GM12878 (cell line): ENCODE measurements around the gene RANGRF. TPM values are rescaled to one million over a fixed set of nuclear protein-coding genes. Genes with fewer than 3 reads are reported as not detected.

ENCODE experiments used
- ATAC-seq: fragments of 200-7000 bp; cut with Tn5 transposase; 3 replicates; pipeline ENCODE4 v1.9.1; 2020; ENCODE audit warnings: mild to moderate bottlenecking, moderate library complexity
- BruUV-seq: library from RNA; stranded (reverse); fragments of 400-500 nt; replicated peaks from 2 replicates; lab custom pipeline; 2021; lab: Mats Ljungman, UMichigan
- CTCF ChIA-PET: fragments of 300-600 bp; sonication (Branson Sonifier 250); formaldehyde crosslinking; extraction: SDS; loops from one replicate; lab custom pipeline; 2021; ENCODE audit warnings: inconsistent platforms; lab: Yijun Ruan, JAX
- POLR2A ChIA-PET: fragments of 350-600 bp; formaldehyde crosslinking; extraction: SDS; loops from one replicate; lab custom pipeline; 2021; ENCODE audit warnings: inconsistent platforms; lab: Charles Lee
- RAD21 ChIA-PET: fragments of 300-600 bp; sonication (Branson Sonifier 250); formaldehyde crosslinking; loops from one replicate; lab custom pipeline; 2023; ENCODE audit warnings: antibody characterized with exemption; ENCODE audit not compliant: unreplicated experiment; lab: Charles Lee
- SMC1A ChIA-PET: fragments of 300-600 bp; sonication (Branson Sonifier 250); formaldehyde crosslinking; loops from one replicate; lab custom pipeline; 2023; ENCODE audit not compliant: unreplicated experiment, uncharacterized antibody; lab: Charles Lee
- DNase-seq: peaks from one replicate; pipeline ENCODE4 v3.0.0-alpha.2; 2011; ENCODE audit warnings: low read depth, low spot score
- FAIRE-seq: peaks from 3 replicates; lab custom pipeline; 2011; peaks lifted over from hg19 to GRCh38; lab: Jason Lieb, UNC
- H2AFZ ChIP-seq: 2 replicates; pipeline ENCODE4 v1.6.0; 2011; ENCODE audit warnings: low read depth, low read length, control low read depth; ENCODE audit not compliant: control insufficient read depth
- H3K27ac ChIP-seq: 2 replicates; pipeline ENCODE4 v1.5.1; 2011; ENCODE audit warnings: control low read depth; ENCODE audit not compliant: control insufficient read depth, insufficient read depth
- H3K27me3 ChIP-seq, 2 experiments: replicated peaks in 1 of 2; 2 replicates each; pipeline versions ENCODE4 v1.6.0 to v1.6.1; 2011; ENCODE audit warnings: low read length in 1 of 2; ENCODE audit not compliant: control insufficient read depth in 2 of 2, insufficient read depth in 2 of 2
- H3K36me3 ChIP-seq, 2 experiments: 2 replicates each; pipeline ENCODE4 v1.5.1; 2011; ENCODE audit warnings: low read length in 1 of 2; ENCODE audit not compliant: control insufficient read depth in 2 of 2, insufficient read depth in 2 of 2
- H3K4me1 ChIP-seq: 2 replicates; pipeline ENCODE4 v1.6.1; 2011; ENCODE audit warnings: mild to moderate bottlenecking, low read length, moderate library complexity, mixed read lengths; ENCODE audit not compliant: control insufficient read depth, insufficient read depth
- H3K4me2 ChIP-seq: 2 replicates; pipeline ENCODE4 v1.6.0; 2011; ENCODE audit warnings: control low read depth; ENCODE audit not compliant: control insufficient read depth, insufficient read depth
- H3K4me3 ChIP-seq: fragments of 200-600 bp; sonication (generic); 2 replicates; pipeline ENCODE4 v1.5.1; 2016
- H3K79me2 ChIP-seq: 2 replicates; pipeline ENCODE4 v1.6.0; 2011; ENCODE audit warnings: low read length; ENCODE audit not compliant: control insufficient read depth, insufficient read depth
- H3K9ac ChIP-seq: 2 replicates; pipeline ENCODE4 v1.8.0; 2011; ENCODE audit warnings: low read length, control low read depth, mixed read lengths; ENCODE audit not compliant: control insufficient read depth, insufficient read depth
- H3K9me3 ChIP-seq: replicated peaks from 3 replicates; pipeline ENCODE4 v1.5.1; 2011; ENCODE audit warnings: mild to moderate bottlenecking, low read length; ENCODE audit not compliant: control insufficient read depth, insufficient read depth
- H4K20me1 ChIP-seq: 2 replicates; pipeline ENCODE4 v1.6.0; 2011; ENCODE audit not compliant: control insufficient read depth, insufficient read depth
- CEBPB ChIP-seq, 2 experiments: fragments of 150-350 bp in 1 of 2; IDR thresholded peaks; 2 replicates each; pipeline ENCODE4 v1.6.1; 2012 to 2014; ENCODE audit warnings: low read depth in 2 of 2, low read length in 2 of 2, borderline replicate concordance in 1 of 2, inconsistent platforms in 1 of 2
- E2F4 ChIP-seq: IDR thresholded peaks from 2 replicates; pipeline ENCODE4 v1.6.1; 2012; ENCODE audit warnings: low read depth, low read length, improper control_type of control experiment
- ELK1 ChIP-seq: IDR thresholded peaks from 2 replicates; pipeline ENCODE4 v1.6.1; 2012; ENCODE audit warnings: low read depth, low read length, improper control_type of control experiment
- EP300 ChIP-seq, 2 experiments: fragments of 150-350 bp in 1 of 2; IDR thresholded peaks; 2 replicates each; pipeline ENCODE4 v1.6.1; 2011 to 2012; ENCODE audit warnings: low read depth in 2 of 2, low read length in 2 of 2, borderline replicate concordance in 1 of 2, improper control_type of control experiment in 1 of 2, inconsistent platforms in 1 of 2; ENCODE audit not compliant: control insufficient read depth in 1 of 2
- HDGF ChIP-seq: fragments of 450-650 bp; IDR thresholded peaks from 2 replicates; pipeline ENCODE4 v1.6.1; 2016; ENCODE audit warnings: antibody characterized with exemption
- MTA3 ChIP-seq: IDR thresholded peaks from 2 replicates; pipeline ENCODE4 v1.6.1; 2012; ENCODE audit warnings: low read length, inconsistent platforms, borderline replicate concordance
- RAD51 ChIP-seq: fragments of 450-650 bp; IDR thresholded peaks from 2 replicates; pipeline ENCODE4 v1.6.1; 2016; ENCODE audit warnings: moderate library complexity, mild to moderate bottlenecking, inconsistent platforms
- REST ChIP-seq: IDR thresholded peaks from 2 replicates; pipeline ENCODE4 v1.6.1; 2012; ENCODE audit warnings: mild to moderate bottlenecking, low read depth, low read length
- RUNX3 ChIP-seq: IDR thresholded peaks from 2 replicates; pipeline ENCODE4 v1.6.1; 2012; ENCODE audit warnings: low read length, inconsistent platforms
- SP1 ChIP-seq: IDR thresholded peaks from one replicate; pipeline ENCODE4 v1.6.1; 2011; ENCODE audit warnings: low read depth, low read length
- ZNF207 ChIP-seq: fragments of 450-650 bp; IDR thresholded peaks from 2 replicates; pipeline ENCODE4 v1.6.1; 2014; ENCODE audit warnings: antibody characterized with exemption, mild to moderate bottlenecking, borderline replicate concordance
- ZNF274 ChIP-seq: IDR thresholded peaks from one replicate; pipeline ENCODE4 v1.8.0; 2011; ENCODE audit not compliant: insufficient read length, insufficient read depth
- WGBS: methylation state at CpG from one replicate; pipeline ENCODE4 v1.1.6; 2016; ENCODE audit warnings: low lambda C conversion rate; ENCODE audit not compliant: insufficient replicate concordance, insufficient coverage; ENCODE audit errors: missing lambda C conversion rate; 5-methylcytosine and 5-hydroxymethylcytosine counted together
- in situ Hi-C: fragments of 300-500 bp; cut with MboI; formaldehyde crosslinking; loops from 9 replicates; pipeline ENCODE4 v1.14.3; 2018; ENCODE audit warnings: mixed read lengths
- intact Hi-C: fragments of 100-400 bp; cut with micrococcal nuclease; formaldehyde crosslinking; loops from one replicate; pipeline ENCODE4 v1.14.2; 2022; ENCODE audit not compliant: unreplicated experiment
- polyA plus RNA-seq, 11 experiments: library from polyadenylated mRNA; depleted of rRNA in 4 of 11; unstranded in 6 of 11; stranded (reverse) in 5 of 11; fragments of >200 nt; fragmentation: Nextera tagmentation in 4 of 11; fragmentation: Illumina TruSeq in 1 of 11; extraction: Ambion mirVana in 4 of 11; extraction: Trizol in 1 of 11; gene quantifications; 1 replicate in 1 of 11; 2 replicates in 10 of 11; pipeline versions ENCODE4 v1.2.1 to v1.2.3, GENCODE V29; 2011 to 2016; ENCODE audit warnings: inconsistent platforms in 2 of 11, missing spikeins in 2 of 11, low read depth in 1 of 11
- total RNA-seq, 4 experiments: library from RNA; depleted of rRNA in 3 of 4; stranded (reverse); fragments of >200 nt in 3 of 4; fragmentation: Illumina TruSeq in 1 of 4; extraction: Trizol in 1 of 4; gene quantifications; 2 replicates each; pipeline versions ENCODE4 v1.2.1 to v1.2.3, GENCODE V29; 2013 to 2021

Gene RANGRF
- total and polyA plus RNA-seq, 10 of the 15 experiments (the other 5 are each of a cell fraction or from before 2014, with no cell fraction given): 30.1 to 181 (median 61.4) TPM

GRCh38 chr17:8332128-8332527, 43.7 kb downstream of the RANGRF start:
- BruUV-seq: no TSS peak
- Histone ChIP-seq H3K4me2 (no peak overlapping the region), H4K20me1 (no peaks in the 10 kb centered on the region), H3K4me3 (no peak overlapping the region), H3K79me2 (no peaks in the 10 kb centered on the region), H3K9me3 (no peaks in the 10 kb centered on the region), H2AFZ (no peak overlapping the region), H3K27me3 (peaks cover 0 to 3% of the 10 kb centered on the region in 2 experiments; a peak in 1 of 4 replicates), H3K36me3 (no peaks in the 10 kb centered on the region), H3K9ac (no peak overlapping the region), H3K4me1 (no peaks in the 10 kb centered on the region), H3K27ac (no peak overlapping the region)
- intact Hi-C loops: no loop called here
- ChIA-PET RAD21 (no interaction called here), SMC1A (no interaction called here), CTCF (no interaction called here), POLR2A (no interaction called here)
- ATAC-seq: no peak
- WGBS: 39% methylated on average over 2 of the region's 2 CpGs
- no peak for FAIRE-seq
- DNase-seq: no peak
- in situ Hi-C loops: no loop called here
- no peak for TF ChIP-seq CEBPB (IDR thresholded peaks at IDR 0.05; ENCODE audit: borderline replicate concordance in 1 of 2, low read depth in 2 of 2, low read length in 2 of 2)

- ChIA-PET CTCF (no interaction called here), RAD21 (no interaction called here), SMC1A (no interaction called here), POLR2A (interaction anchor here (0.7 kb wide), 1 partner anchor 415 kb away, joined by 4 read pairs; no protein-coding TSS in a partner anchor)
- no peaks in the 10 kb centered on the region for H3K9me3 ChIP-seq
- BruUV-seq: no TSS peak
- no peaks in the 10 kb centered on the region for H3K79me2 ChIP-seq
- no peaks in the 10 kb centered on the region for H3K36me3 ChIP-seq
- no peaks in the 10 kb centered on the region for H4K20me1 ChIP-seq
- H3K4me2 ChIP-seq: no peak overlapping the region
- no peak overlapping the region for H2AFZ ChIP-seq
- 56% methylated on average over 5 of the region's 5 CpGs for WGBS
- DNase-seq: no peak
- no peak for FAIRE-seq
- no peak overlapping the region for H3K9ac ChIP-seq
- H3K4me3 ChIP-seq: no peak overlapping the region
- ATAC-seq: no peak
- intact Hi-C loops (no loop called here), in situ Hi-C loops (no loop called here)
- no peak overlapping the region for H3K27ac ChIP-seq
- H3K4me1 ChIP-seq: no peaks in the 10 kb centered on the region
- H3K27me3 ChIP-seq: no peaks in the 10 kb centered on the region; a peak in 1 of 4 replicates
- TF ChIP-seq MTA3: no peak
- TF ChIP-seq HDGF: no peak
- no peak for TF ChIP-seq ZNF274
- no peak for TF ChIP-seq SP1
- TF ChIP-seq ELK1: no peak
- no peak for TF ChIP-seq RAD51
- no peak for TF ChIP-seq ZNF207
- TF ChIP-seq REST: no peak
- no peak for TF ChIP-seq RUNX3
- TF ChIP-seq E2F4: no peak
- TF ChIP-seq EP300 (IDR thresholded peaks at IDR 0.05; ENCODE audit: borderline replicate concordance in 1 of 2, control insufficient read depth in 1 of 2, low read depth in 2 of 2, low read length in 2 of 2): no peak
Measured at GRCh38 chr17:8332688-8333087, 44.2 kb downstream of the RANGRF start.
